ENCODE data around the gene LRRC49. TPM values are rescaled to one million over a fixed set of nuclear protein-coding genes. Genes with fewer than 3 reads are reported as not detected.

Gene LRRC49, protein sequence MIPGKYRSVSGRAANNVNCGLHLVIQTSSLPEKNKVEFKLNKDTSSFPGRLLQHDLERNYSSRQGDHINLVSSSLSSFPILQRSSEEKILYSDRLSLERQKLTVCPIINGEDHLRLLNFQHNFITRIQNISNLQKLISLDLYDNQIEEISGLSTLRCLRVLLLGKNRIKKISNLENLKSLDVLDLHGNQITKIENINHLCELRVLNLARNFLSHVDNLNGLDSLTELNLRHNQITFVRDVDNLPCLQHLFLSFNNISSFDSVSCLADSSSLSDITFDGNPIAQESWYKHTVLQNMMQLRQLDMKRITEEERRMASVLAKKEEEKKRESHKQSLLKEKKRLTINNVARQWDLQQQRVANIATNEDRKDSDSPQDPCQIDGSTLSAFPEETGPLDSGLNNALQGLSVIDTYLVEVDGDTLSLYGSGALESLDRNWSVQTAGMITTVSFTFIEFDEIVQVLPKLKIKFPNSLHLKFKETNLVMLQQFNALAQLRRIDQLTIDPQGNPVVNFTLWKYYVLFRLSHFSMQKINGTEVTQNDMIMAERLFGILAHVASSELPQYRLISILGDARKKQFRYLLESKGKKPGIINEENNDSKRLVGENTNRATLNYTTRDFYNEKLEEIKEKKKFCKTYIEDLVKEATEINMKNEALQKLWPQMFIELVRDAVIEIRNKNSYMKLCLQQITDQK
- total RNA-seq (1 to 10 TPM; 1.1 to 4.4 (median 2.0) TPM), polyA plus RNA-seq (1 to 10 TPM in 2 of 3 donors, under 1 TPM in 1; 0.44 to 2.6 (median 1.1) TPM)
- long read RNA-seq, donor 1, result 0 reads
- long read RNA-seq, donor 2, result 0 reads

DNA sequence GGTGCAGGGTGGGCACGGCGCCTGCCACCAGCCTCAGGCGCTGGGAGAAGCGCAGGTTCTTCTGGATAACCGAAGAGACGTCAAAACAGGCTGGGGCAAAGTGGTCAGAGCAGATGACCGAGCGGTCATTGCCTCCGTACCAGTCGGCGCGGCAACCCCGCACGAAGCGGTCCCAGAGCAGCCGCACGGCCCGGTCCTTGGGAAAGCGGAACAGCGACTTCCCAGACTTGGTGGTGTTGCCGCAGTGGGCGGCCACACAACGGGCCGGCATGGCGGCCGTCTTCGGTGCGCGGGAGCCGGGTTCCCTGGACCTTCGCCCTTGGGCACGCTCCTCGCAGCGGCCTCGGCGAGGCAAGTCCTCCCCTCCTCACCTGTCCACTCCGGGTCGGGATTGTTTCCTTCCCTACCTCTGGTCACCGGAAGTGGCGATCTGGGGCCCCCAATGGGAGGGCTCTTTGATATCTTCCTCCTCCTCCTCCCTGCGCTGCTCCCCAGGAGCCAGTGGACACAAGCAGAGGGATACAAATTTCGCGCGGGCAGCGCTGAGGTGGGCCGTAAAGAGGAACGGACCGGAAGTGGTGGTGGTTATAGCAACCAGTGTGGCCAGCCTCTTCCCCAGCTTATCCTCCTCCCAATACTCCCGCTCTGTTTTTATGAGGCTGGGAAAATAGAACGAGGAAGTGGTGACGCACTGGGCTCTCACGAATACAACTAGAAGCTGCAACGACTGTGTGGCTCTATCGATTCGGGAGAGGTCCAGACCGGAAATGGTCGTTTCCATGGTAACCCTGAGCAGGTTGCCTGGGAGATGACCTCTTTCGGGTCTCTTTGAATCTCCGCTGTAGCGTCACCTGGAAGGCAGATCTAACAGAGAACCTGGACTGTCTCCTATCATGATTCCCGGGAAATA is at the start of gene LRRC49, which contains the start of gene THAP10:
Gene LRRC49, plus strand, starts transcription at position 825 of the 910 bp plus-strand sequence. Its CDS starts 69 bp downstream, at position 894.
Gene THAP10, minus strand, starts transcription at position 432 of the 910 bp plus-strand sequence. Its CDS starts 161 bp downstream, at position 271.
- Histone ChIP-seq H3K4me1 (no peaks in the 10 kb centered on the region), H3K27ac (peak within 1 kb of the TSS; percentile 60), H3K9me3 (no peaks in the 10 kb centered on the region), H3K27me3 (ENCODE audit: insufficient read depth in 3 of 3, low read length in 2 of 3) (no peaks in the 10 kb centered on the region), H3K4me3 (peak within 1 kb of the TSS; percentile 92), H3K36me3 (ENCODE audit: insufficient read depth in 1 of 2, low read depth in 1 of 2) (no peaks in the 10 kb centered on the region)
- 0% methylated on average over 50 to 61 of the region's 61 CpGs for WGBS, 3 donors
- DNase-seq (peak; percentile 89 to 93), ATAC-seq (peak; percentile 97 to 99 (median 98))
- intact Hi-C loops (cut with DNase I), result loop anchor here in 1 of 2 donors (10.0 kb wide), 1 partner anchor 543 kb away; no protein-coding TSS in a partner anchor
- no peak for TF ChIP-seq CTCF (IDR thresholded peaks at IDR 0.05)

GRCh38 chr15:70845602-70846360 is 46.8 kb upstream of the LRRC49 start:
- H3K9me3 ChIP-seq, result no peaks in the 10 kb centered on the region
- no peaks in the 10 kb centered on the region for H3K4me1 ChIP-seq
- no peak for TF ChIP-seq CTCF (IDR thresholded peaks at IDR 0.05)
- H3K4me3 ChIP-seq, result no peak overlapping the region
- H3K36me3 ChIP-seq (ENCODE audit: insufficient read depth in 1 of 2, low read depth in 1 of 2), result no peaks in the 10 kb centered on the region
- 95 to 97% (median 96%) methylated on average over 6 of the region's 6 CpGs for WGBS, 3 donors
- ATAC-seq (no peak), DNase-seq (no peak)
- intact Hi-C loops (cut with DNase I), result no loop called here
- no peaks in the 10 kb centered on the region for H3K27me3 ChIP-seq (ENCODE audit: insufficient read depth in 3 of 3, low read length in 2 of 3)
- no peak overlapping the region for H3K27ac ChIP-seq

GRCh38 chr15:70851889-70852288 is 40.7 kb upstream of the LRRC49 start:
- WGBS, 3 donors, result 78 to 87% (median 81%) methylated on average over 6 of the region's 6 CpGs
- Histone ChIP-seq H3K27ac (no peak overlapping the region), H3K36me3 (ENCODE audit: insufficient read depth in 1 of 2, low read depth in 1 of 2) (no peaks in the 10 kb centered on the region), H3K4me1 (no peaks in the 10 kb centered on the region), H3K27me3 (ENCODE audit: insufficient read depth in 3 of 3, low read length in 2 of 3) (peaks cover 0 to 4% (median 0%) of the 10 kb centered on the region in 3 donors), H3K4me3 (peak overlapping the region; percentile 81), H3K9me3 (no peaks in the 10 kb centered on the region)
- no peak for ATAC-seq
- no peak for TF ChIP-seq CTCF (IDR thresholded peaks at IDR 0.05)
- intact Hi-C loops (cut with DNase I), result no loop called here
- no peak for DNase-seq

Data from psoas muscle (tissue), 8 donors.